Activated T-helper 17 cell treated with anti-CD3 and anti-CD28 coated beads, Interleukin-2, amount 50 U/mL, for 72 hours (primary cell): ENCODE measurements around the gene DOCK10. TPM values are rescaled to one million over a fixed set of nuclear protein-coding genes. Genes with fewer than 3 reads are reported as not detected.

ENCODE experiments used
- ATAC-seq: fragments of 150-1000 bp; cut with Tn5 transposase; replicated peaks from 2 replicates; pipeline ENCODE4 v1.10.0; 2021; ENCODE audit warnings: mild to moderate bottlenecking, moderate library complexity
- H3K27ac Mint-ChIP-seq: one replicate; pipeline ENCODE4 v1.8.0; 2022; ENCODE audit warnings: mixed read lengths
- H3K27me3 Mint-ChIP-seq: one replicate; pipeline ENCODE4 v1.8.0; 2022; ENCODE audit warnings: mixed read lengths
- H3K36me3 Mint-ChIP-seq: one replicate; pipeline ENCODE4 v1.8.0; 2022; ENCODE audit warnings: low read depth, mild to moderate bottlenecking, mixed read lengths
- H3K4me1 Mint-ChIP-seq: one replicate; pipeline ENCODE4 v1.8.0; 2022; ENCODE audit warnings: mixed read lengths
- H3K4me3 Mint-ChIP-seq: one replicate; pipeline ENCODE4 v1.8.0; 2022; ENCODE audit warnings: mild to moderate bottlenecking, mixed read lengths
- H3K9me3 Mint-ChIP-seq: one replicate; pipeline ENCODE4 v1.8.0; 2022; ENCODE audit warnings: mixed read lengths
- total RNA-seq, 2 donors: library from RNA; stranded (reverse); gene quantifications; one replicate each; pipeline ENCODE4 v1.2.3, GENCODE V29; 2022

The DOCK10 gene
- total RNA-seq, 2 donors from 2014 or later, result 142 to 227 TPM

- no peaks in the 10 kb centered on the region for H3K9me3 Mint-ChIP-seq
- H3K4me3 Mint-ChIP-seq, result no peak overlapping the region
- no peaks in the 10 kb centered on the region for H3K4me1 Mint-ChIP-seq
- H3K36me3 Mint-ChIP-seq, result no peaks in the 10 kb centered on the region
- no peak for ATAC-seq
- no peak overlapping the region for H3K27ac Mint-ChIP-seq
- H3K27me3 Mint-ChIP-seq, result peaks cover 9% of the 10 kb centered on the region
Observed at GRCh38 chr2:224724331-224724730, 317.9 kb downstream of the DOCK10 start.

GRCh38 chr2:224723586-224724217, 318.6 kb downstream of the DOCK10 start:
- Mint-ChIP-seq H3K27me3 (peaks cover 9% of the 10 kb centered on the region), H3K4me3 (no peak overlapping the region), H3K9me3 (no peaks in the 10 kb centered on the region), H3K36me3 (no peaks in the 10 kb centered on the region), H3K27ac (no peak overlapping the region), H3K4me1 (no peaks in the 10 kb centered on the region)
- ATAC-seq, result peak; percentile 50

GRCh38 chr2:224722770-224723169, 319.5 kb downstream of the DOCK10 start:
- Mint-ChIP-seq H3K36me3 (no peaks in the 10 kb centered on the region), H3K4me1 (no peaks in the 10 kb centered on the region), H3K27me3 (peaks cover 9% of the 10 kb centered on the region), H3K9me3 (no peaks in the 10 kb centered on the region), H3K4me3 (no peak overlapping the region), H3K27ac (no peak overlapping the region)
- ATAC-seq, result no peak

- Mint-ChIP-seq H3K9me3 (no peaks in the 10 kb centered on the region), H3K36me3 (no peaks in the 10 kb centered on the region), H3K4me3 (no peak overlapping the region), H3K4me1 (no peaks in the 10 kb centered on the region), H3K27me3 (peaks cover 9% of the 10 kb centered on the region), H3K27ac (no peak overlapping the region)
- peak; percentile 48 for ATAC-seq
Observed at GRCh38 chr2:224722250-224722649, 320.0 kb downstream of the DOCK10 start.

- H3K27me3 Mint-ChIP-seq, result peaks cover 20% of the 10 kb centered on the region
- H3K4me3 Mint-ChIP-seq, result no peak overlapping the region
- no peaks in the 10 kb centered on the region for H3K4me1 Mint-ChIP-seq
- no peak overlapping the region for H3K27ac Mint-ChIP-seq
- no peaks in the 10 kb centered on the region for H3K36me3 Mint-ChIP-seq
- ATAC-seq, result no peak
- peaks cover 5% of the 10 kb centered on the region for H3K9me3 Mint-ChIP-seq
Observed at GRCh38 chr2:224716921-224717320, 325.3 kb downstream of the DOCK10 start.

- Mint-ChIP-seq H3K36me3 (no peaks in the 10 kb centered on the region), H3K27me3 (peaks cover 23% of the 10 kb centered on the region), H3K4me1 (no peaks in the 10 kb centered on the region), H3K9me3 (peaks cover 5% of the 10 kb centered on the region), H3K4me3 (no peak within 1 kb of the TSS), H3K27ac (no peak within 1 kb of the TSS)
- ATAC-seq, result no peak
Observed at GRCh38 chr2:224716201-224716600, 326.1 kb downstream of the DOCK10 start, which contains the start of gene CCDC195. CCDC195 (minus strand) TSS chr2:224716365; CDS start chr2:224716365, 0 bp downstream.
